GM12801 (cell line): ENCODE measurements around the gene PCNT.

Experiments
- TF ChIP-seq, protein P1 (sequence below): IDR thresholded peaks from one replicate; pipeline ENCODE4 v1.5.1; 2011; ENCODE audit warnings: control low read depth; ENCODE audit not compliant: insufficient read length; ENCODE audit errors: extremely low read depth

The PCNT gene, protein sequence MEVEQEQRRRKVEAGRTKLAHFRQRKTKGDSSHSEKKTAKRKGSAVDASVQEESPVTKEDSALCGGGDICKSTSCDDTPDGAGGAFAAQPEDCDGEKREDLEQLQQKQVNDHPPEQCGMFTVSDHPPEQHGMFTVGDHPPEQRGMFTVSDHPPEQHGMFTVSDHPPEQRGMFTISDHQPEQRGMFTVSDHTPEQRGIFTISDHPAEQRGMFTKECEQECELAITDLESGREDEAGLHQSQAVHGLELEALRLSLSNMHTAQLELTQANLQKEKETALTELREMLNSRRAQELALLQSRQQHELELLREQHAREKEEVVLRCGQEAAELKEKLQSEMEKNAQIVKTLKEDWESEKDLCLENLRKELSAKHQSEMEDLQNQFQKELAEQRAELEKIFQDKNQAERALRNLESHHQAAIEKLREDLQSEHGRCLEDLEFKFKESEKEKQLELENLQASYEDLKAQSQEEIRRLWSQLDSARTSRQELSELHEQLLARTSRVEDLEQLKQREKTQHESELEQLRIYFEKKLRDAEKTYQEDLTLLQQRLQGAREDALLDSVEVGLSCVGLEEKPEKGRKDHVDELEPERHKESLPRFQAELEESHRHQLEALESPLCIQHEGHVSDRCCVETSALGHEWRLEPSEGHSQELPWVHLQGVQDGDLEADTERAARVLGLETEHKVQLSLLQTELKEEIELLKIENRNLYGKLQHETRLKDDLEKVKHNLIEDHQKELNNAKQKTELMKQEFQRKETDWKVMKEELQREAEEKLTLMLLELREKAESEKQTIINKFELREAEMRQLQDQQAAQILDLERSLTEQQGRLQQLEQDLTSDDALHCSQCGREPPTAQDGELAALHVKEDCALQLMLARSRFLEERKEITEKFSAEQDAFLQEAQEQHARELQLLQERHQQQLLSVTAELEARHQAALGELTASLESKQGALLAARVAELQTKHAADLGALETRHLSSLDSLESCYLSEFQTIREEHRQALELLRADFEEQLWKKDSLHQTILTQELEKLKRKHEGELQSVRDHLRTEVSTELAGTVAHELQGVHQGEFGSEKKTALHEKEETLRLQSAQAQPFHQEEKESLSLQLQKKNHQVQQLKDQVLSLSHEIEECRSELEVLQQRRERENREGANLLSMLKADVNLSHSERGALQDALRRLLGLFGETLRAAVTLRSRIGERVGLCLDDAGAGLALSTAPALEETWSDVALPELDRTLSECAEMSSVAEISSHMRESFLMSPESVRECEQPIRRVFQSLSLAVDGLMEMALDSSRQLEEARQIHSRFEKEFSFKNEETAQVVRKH (N-terminal part only)

DNA sequence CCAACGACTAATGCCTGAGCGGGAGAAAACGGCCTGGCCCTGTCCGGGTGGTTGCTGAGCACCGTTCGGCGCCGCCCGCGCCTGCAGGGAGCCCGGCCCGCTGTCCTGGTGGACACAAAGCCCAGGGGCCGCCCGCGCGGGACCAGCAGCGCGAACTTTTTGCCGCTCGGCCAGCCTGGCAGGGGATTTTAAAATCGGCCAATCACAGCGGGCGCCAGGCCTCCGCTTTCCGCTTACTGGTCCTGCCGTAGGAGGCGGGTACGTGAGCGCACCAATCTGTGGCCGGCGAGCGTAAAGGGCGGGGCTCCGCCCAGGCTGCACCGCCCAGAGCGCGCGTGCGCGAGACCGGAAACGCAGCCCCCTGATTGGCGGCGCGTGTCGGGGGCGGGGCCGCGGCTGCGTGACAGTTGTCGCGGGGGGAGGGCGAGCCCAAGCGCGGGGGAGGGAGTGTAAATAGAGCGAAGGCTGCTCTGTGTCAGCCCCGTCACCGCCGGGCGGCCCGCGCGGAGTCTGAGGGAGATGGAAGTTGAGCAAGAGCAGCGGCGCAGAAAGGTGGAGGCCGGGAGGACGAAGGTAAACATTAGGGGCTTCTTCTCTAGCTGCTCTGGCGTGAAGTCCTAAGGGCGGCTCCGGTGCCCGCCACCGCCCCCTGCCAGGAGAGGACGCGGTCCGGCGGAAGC lies at the start of gene PCNT, which contains the start of gene C21orf58:
Gene PCNT, plus strand, starts transcription at position 447 of the 680 bp plus-strand sequence. Its CDS starts 73 bp downstream, at position 520.
Gene C21orf58, minus strand, starts transcription at position 161 of the 680 bp plus-strand sequence. CDS start 1,132 bp downstream, outside the sequence.
- TF ChIP-seq, protein P1, sequence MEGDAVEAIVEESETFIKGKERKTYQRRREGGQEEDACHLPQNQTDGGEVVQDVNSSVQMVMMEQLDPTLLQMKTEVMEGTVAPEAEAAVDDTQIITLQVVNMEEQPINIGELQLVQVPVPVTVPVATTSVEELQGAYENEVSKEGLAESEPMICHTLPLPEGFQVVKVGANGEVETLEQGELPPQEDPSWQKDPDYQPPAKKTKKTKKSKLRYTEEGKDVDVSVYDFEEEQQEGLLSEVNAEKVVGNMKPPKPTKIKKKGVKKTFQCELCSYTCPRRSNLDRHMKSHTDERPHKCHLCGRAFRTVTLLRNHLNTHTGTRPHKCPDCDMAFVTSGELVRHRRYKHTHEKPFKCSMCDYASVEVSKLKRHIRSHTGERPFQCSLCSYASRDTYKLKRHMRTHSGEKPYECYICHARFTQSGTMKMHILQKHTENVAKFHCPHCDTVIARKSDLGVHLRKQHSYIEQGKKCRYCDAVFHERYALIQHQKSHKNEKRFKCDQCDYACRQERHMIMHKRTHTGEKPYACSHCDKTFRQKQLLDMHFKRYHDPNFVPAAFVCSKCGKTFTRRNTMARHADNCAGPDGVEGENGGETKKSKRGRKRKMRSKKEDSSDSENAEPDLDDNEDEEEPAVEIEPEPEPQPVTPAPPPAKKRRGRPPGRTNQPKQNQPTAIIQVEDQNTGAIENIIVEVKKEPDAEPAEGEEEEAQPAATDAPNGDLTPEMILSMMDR, result no peak

DNA sequence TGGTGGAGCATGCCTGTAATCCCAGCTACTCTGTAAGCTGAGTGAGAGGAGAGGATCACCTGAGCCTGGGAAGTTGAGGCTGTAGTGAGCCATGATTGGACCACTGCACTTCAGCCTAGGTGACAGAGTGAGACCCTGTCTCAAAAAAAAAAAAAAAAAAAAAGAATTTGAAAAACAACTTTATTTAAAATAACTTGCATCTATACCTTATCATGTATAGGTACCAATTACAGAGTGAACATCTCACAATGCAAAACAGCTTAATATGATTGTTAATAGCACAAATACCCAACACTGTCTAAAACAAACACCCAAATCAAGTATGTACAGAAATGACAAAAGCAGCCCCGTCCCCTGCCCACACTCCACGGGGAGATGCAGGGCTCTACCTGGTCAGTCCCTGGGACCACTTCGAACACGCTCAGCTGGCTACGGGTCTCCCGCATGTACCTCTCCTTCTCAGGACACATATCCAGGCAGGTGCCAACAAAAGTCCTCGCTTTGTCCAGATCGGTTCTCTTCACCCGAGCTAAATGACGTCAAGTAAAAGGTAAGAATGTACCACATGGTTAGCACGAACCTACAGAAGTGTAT lies 49.1 kb upstream of the PCNT start:
- TF ChIP-seq, protein P1, result no peak

DNA sequence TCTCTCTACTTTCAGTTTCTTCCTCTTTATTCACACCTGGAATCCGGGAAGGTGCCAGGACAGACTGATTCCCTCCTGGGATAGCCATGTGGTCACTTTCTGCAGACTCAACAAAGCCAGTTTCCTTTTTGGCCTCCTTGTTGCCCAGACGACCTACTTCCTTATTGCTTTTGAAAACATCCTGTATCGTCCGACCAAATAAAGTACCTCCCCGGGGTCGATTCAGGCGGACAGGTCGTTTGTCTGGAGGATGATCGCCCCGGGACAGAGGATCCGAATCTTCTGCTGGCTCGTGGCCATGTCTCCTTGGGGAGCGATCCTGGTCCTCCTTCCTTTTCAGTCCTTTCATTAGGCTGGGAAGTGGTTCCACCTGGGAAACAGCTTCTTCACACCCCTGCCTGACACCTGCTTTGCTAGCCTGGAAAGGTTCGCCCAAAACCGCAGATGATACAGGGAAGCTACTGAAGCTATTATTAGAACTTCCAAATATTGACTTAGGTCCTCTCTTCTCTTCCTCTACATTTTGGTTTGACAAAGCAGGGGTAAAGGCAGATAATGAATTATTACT lies 39.8 kb upstream of the PCNT start:
- TF ChIP-seq, protein P1, result no peak

DNA sequence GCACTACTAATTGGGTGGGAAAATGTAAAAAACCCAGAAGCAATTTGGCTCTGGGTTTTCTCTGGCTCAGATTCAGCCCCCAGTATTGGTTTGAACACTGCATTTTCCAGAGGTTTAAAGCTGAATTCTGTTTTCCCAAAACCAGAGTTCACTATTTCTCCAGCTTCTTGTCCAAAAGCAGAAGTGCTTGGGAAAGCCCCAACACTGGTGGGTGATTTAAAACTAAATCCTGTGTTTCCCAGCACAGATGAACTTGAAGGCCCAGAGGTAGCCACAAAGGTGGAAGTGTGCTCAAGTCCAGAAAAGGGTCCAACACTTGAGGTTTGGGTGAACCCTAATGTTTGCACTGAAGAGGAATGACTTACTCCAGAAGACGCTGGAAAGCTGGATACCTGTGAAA lies 39.2 kb upstream of the PCNT start:
- TF ChIP-seq, protein P1, result no peak

DNA sequence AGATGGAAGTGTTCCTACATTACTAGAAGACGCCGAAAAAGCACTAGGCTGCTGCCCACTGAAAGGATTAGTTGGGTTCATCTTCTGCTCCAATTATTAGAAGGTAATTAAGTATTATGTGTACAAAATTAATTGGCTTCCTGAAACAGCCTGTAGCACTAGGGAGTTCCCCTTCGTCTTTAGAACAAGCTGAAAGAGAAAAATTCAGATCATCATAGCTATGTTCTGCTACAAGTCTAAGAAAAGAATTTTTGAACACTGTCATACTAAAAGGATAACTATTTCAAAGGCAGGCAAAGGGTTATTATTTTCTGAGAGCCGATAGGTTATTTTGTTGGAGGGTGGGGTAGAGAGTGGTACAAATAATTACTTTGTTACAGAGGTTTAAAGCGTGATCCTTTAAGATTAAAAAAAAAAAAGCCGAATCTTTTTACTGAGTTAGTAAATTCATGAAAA lies 38.7 kb upstream of the PCNT start, which contains the start of gene MCM3AP:
Gene MCM3AP, minus strand, starts transcription at position 406 of the 456 bp plus-strand sequence. Its CDS starts 325 bp downstream, at position 81.
- TF ChIP-seq, protein P1, result no peak
